MCF 10A (cell line): Measurements from ENCODE around the gene FOXA3. TPM values are rescaled to one million over a fixed set of nuclear protein-coding genes. Genes with fewer than 3 reads are reported as not detected.

Experiments used
- BruUV-seq: library from RNA; stranded (reverse); fragments of 400-500 nt; replicated peaks from 2 replicates; lab custom pipeline; 2021; lab: Mats Ljungman, UMichigan
- CTCF ChIA-PET: fragments of 300-600 bp; sonication (Branson Sonifier 250); formaldehyde crosslinking; extraction: SDS; loops from one replicate; lab custom pipeline; 2021; ENCODE audit warnings: antibody characterized with exemption, inconsistent platforms; lab: Yijun Ruan, JAX
- POLR2A ChIA-PET: fragments of 300-600, 350-650 bp; sonication (Branson Sonifier 250); formaldehyde crosslinking; extraction: SDS; loops from one replicate; lab custom pipeline; 2020; ENCODE audit warnings: antibody characterized with exemption, inconsistent platforms; lab: Yijun Ruan, JAX
- DNase-seq: peaks from one replicate; pipeline ENCODE4 v3.0.0-alpha.2; 2018; ENCODE audit not compliant: unreplicated experiment
- H3K27ac Mint-ChIP-seq: one replicate; pipeline ENCODE4 v1.8.0; 2022; ENCODE audit warnings: mild to moderate bottlenecking, low read depth, mixed read lengths; ENCODE audit not compliant: unreplicated experiment
- H3K27me3 Mint-ChIP-seq: one replicate; pipeline ENCODE4 v1.8.0; 2022; ENCODE audit warnings: mixed read lengths; ENCODE audit not compliant: insufficient read depth, unreplicated experiment
- H3K36me3 Mint-ChIP-seq: one replicate; pipeline ENCODE4 v1.8.0; 2022; ENCODE audit warnings: mild to moderate bottlenecking, moderate library complexity, mixed read lengths; ENCODE audit not compliant: insufficient read depth, unreplicated experiment
- H3K4me1 Mint-ChIP-seq: one replicate; pipeline ENCODE4 v1.8.0; 2022; ENCODE audit warnings: mixed read lengths; ENCODE audit not compliant: insufficient read depth, unreplicated experiment
- H3K4me3 Mint-ChIP-seq: one replicate; pipeline ENCODE4 v1.8.0; 2022; ENCODE audit warnings: mild to moderate bottlenecking, moderate library complexity, mixed read lengths; ENCODE audit not compliant: unreplicated experiment
- H3K9me3 Mint-ChIP-seq: one replicate; pipeline ENCODE4 v1.8.0; 2022; ENCODE audit warnings: mixed read lengths; ENCODE audit not compliant: unreplicated experiment
- intact Hi-C: fragments of 100-400 bp; cut with micrococcal nuclease; formaldehyde crosslinking; loops from 2 replicates; pipeline ENCODE4 v1.14.1; 2022
- total RNA-seq: library from RNA; stranded (reverse); gene quantifications from 2 replicates; pipeline ENCODE4 v1.2.3, GENCODE V29; 2022
- TF ChIP-seq, protein P1 (sequence below): fragments of 200-600 bp; IDR thresholded peaks from one replicate; pipeline ENCODE4 v1.8.0; 2022; ENCODE audit warnings: antibody characterized with exemption, mild to moderate bottlenecking; ENCODE audit not compliant: unreplicated experiment

The FOXA3 gene
- total RNA-seq, 1 experiment from 2014 or later, result not detected

GRCh38 chr19:45885556-45886426 is 21.7 kb downstream of the FOXA3 start, which contains the start of gene IRF2BP1:
Gene IRF2BP1, minus strand, starts transcription at chr19:45886141. Its CDS starts 367 bp downstream, at chr19:45885774.
- DNase-seq, result peak; percentile 96
- H3K36me3 Mint-ChIP-seq, result peaks cover 18% of the 10 kb centered on the region
- H3K4me1 Mint-ChIP-seq, result peaks cover 10% of the 10 kb centered on the region
- ChIA-PET CTCF (interaction anchor here (0.5 to 1.1 kb wide), 7 partner anchors 17 to 1597 kb away, joined by 3 to 6 read pairs (median 3); partner anchors contain the start of genes FBXO46 and MYPOP), POLR2A (interaction anchor here (0.6 to 4.0 kb wide), 21 partner anchors 9 to 468 kb away, joined by 3 to 46 read pairs (median 4); partner anchors contain the start of genes CCDC61, MYPOP, SIX5 and SYMPK)
- no peaks in the 10 kb centered on the region for H3K27me3 Mint-ChIP-seq
- peak within 1 kb of the TSS; percentile 98 for H3K27ac Mint-ChIP-seq
- TSS peak; percentile 28 for BruUV-seq
- H3K9me3 Mint-ChIP-seq, result no peaks in the 10 kb centered on the region
- TF ChIP-seq, protein P1, sequence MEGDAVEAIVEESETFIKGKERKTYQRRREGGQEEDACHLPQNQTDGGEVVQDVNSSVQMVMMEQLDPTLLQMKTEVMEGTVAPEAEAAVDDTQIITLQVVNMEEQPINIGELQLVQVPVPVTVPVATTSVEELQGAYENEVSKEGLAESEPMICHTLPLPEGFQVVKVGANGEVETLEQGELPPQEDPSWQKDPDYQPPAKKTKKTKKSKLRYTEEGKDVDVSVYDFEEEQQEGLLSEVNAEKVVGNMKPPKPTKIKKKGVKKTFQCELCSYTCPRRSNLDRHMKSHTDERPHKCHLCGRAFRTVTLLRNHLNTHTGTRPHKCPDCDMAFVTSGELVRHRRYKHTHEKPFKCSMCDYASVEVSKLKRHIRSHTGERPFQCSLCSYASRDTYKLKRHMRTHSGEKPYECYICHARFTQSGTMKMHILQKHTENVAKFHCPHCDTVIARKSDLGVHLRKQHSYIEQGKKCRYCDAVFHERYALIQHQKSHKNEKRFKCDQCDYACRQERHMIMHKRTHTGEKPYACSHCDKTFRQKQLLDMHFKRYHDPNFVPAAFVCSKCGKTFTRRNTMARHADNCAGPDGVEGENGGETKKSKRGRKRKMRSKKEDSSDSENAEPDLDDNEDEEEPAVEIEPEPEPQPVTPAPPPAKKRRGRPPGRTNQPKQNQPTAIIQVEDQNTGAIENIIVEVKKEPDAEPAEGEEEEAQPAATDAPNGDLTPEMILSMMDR, result no peak
- intact Hi-C loops, result loop anchor here (10.0 kb wide), 1 partner anchor 109 kb away; the partner anchor contains the start of gene CCDC61
- H3K4me3 Mint-ChIP-seq, result peak within 1 kb of the TSS; percentile 97

DNA sequence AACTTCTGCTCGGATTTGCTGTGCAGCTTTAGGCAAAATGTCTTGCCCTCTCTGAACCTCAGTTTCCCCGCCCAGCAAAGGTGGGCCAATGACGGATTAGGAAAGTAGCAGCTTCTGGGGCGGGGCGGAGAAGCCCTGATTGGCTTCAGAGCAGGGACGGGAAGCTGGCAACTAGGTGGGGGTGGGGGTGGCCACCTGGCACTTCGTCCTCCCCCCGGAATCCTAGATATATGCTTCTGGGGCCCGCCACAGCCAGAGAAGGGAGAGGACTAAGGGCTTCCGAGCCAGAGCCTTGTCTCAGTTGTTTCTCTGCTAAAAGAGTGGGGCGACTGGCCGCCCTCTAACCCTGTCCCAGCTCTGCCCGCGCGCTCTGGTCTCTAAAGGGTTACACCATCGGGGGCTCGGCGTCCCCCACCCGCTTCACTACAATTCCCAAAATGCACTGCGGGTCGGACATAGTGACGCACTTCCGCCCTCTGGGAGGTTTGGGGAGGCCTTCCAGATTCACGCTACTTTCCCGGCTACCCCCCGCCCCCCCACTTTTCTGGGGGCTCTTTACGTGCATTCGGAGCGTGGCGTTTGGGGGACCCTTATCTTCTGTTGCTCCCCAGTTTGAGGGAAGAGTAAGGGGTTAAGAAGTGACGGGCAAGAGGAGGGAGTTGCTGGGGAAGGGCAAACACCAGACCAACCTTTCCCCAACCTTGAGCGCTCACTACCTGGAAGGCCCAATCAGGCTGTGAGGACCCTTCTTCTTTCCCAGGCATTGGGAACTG is 22.5 kb downstream of the FOXA3 start:
- TF ChIP-seq, protein P1, result no peak
- peak overlapping the region; percentile 97 for H3K4me3 Mint-ChIP-seq
- no peaks in the 10 kb centered on the region for H3K9me3 Mint-ChIP-seq
- CTCF ChIA-PET, result interaction anchor here (0.6 to 1.1 kb wide), 3 partner anchors 162 to 641 kb away, joined by 3 to 6 read pairs (median 3); no protein-coding TSS in a partner anchor
- H3K27ac Mint-ChIP-seq, result peak overlapping the region; percentile 98
- peaks cover 18% of the 10 kb centered on the region for H3K36me3 Mint-ChIP-seq
- peaks cover 10% of the 10 kb centered on the region for H3K4me1 Mint-ChIP-seq
- peak; percentile 97 for DNase-seq
- POLR2A ChIA-PET, result interaction anchor here (0.6 to 4.0 kb wide), 20 partner anchors 8 to 467 kb away, joined by 3 to 46 read pairs (median 4); partner anchors contain the start of genes CCDC61, MYPOP, SIX5 and SYMPK
- H3K27me3 Mint-ChIP-seq, result no peaks in the 10 kb centered on the region
- intact Hi-C loops, result loop anchor here (10.0 kb wide), 1 partner anchor 108 kb away; the partner anchor contains the start of gene CCDC61
- BruUV-seq, result no TSS peak

DNA sequence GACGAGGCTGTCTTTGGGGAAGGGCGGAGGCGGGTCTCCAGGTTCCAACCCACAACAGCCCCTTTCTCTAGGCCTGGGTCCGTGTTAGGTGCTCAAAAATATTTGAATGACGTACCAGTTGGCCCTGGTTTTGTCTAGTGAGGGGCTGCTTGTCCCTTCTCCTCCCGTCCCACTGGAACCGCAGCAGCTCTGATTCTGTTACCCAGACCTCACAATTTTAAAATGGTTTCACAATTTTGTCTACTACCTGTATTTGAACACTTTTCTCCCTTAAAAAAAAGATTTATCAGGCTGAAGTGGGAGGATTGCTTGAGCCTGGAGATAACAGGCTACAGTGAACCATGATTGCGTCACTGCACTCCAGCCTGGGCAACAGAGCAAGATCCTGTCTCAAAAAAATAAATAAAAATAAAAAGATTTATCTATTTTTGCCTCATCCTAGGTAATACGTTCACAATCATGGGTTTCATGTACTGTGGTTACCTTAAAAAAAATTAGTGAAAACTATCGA is 23.1 kb downstream of the FOXA3 start:
- intact Hi-C loops, result loop anchor here (10.0 kb wide), 1 partner anchor 108 kb away; the partner anchor contains the start of gene CCDC61
- Mint-ChIP-seq H3K4me3 (peak overlapping the region; percentile 97), H3K27ac (peak overlapping the region; percentile 98), H3K36me3 (peaks cover 18% of the 10 kb centered on the region), H3K4me1 (peaks cover 10% of the 10 kb centered on the region), H3K9me3 (no peaks in the 10 kb centered on the region), H3K27me3 (no peaks in the 10 kb centered on the region)
- POLR2A ChIA-PET, result interaction anchor here (1.5 to 4.0 kb wide), 8 partner anchors 15 to 133 kb away, joined by 3 to 46 read pairs (median 10); partner anchors contain the start of genes CCDC61, MYPOP, SIX5 and SYMPK
- BruUV-seq, result TSS peak; percentile 95
- TF ChIP-seq, protein P1, result no peak
- CTCF ChIA-PET, result no interaction called here
- DNase-seq, result no peak
